ENCODE data around the gene SREBF2.

SREBF2 gene

DNA sequence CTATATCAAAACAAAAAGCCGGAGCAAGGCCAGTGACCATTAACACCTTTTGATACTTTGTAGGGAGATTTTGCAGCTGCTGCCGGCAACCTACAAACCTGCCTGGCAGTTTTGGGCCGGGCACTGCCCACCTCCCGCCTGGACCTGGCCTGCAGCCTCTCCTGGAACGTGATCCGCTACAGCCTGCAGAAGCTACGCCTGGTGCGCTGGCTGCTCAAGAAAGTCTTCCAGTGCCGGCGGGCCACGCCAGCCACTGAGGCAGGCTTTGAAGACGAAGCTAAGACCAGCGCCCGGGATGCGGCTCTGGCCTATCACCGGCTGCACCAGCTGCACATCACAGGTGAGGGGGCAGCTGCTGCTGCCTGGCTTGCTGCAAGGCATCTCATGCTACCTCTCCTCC, 47.7 kb downstream of the SREBF2 start:
- no peak for DNase-seq

GRCh38 chr22:41883400-41883799, 50.5 kb downstream of the SREBF2 start:
- DNase-seq, result no peak

GRCh38 chr22:41885116-41885515, 52.2 kb downstream of the SREBF2 start:
- no peak for DNase-seq

GRCh38 chr22:41885516-41885915, 52.6 kb downstream of the SREBF2 start:
- DNase-seq, result no peak

DNA sequence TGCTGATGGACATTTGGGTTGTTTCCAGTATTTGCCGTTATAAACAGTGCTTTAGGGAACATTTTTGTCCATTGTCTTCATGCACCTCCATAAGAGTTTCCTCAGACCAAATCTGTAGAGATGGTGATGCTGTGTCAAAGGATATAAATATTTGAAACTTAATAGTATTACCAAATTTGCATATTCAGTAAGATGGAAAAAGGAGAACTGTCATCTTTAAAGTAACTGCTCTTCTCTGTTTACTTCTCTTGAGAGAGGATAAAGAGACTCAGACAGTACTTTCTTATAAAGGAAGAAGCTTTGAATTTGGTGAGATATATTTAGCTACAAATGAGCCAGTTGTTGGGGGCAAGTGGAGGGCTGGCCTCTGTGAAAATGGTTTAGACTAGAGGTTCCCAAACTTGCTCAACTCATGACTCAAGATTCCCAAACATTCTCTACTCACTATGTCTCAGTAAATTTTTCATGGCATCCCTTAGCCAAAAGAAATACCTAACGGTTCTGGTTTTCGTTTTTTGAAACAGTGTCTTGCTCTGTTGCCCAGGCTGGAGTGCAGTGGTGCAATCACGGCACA, 55.8 kb downstream of the SREBF2 start:
- no peak for DNase-seq

DNA sequence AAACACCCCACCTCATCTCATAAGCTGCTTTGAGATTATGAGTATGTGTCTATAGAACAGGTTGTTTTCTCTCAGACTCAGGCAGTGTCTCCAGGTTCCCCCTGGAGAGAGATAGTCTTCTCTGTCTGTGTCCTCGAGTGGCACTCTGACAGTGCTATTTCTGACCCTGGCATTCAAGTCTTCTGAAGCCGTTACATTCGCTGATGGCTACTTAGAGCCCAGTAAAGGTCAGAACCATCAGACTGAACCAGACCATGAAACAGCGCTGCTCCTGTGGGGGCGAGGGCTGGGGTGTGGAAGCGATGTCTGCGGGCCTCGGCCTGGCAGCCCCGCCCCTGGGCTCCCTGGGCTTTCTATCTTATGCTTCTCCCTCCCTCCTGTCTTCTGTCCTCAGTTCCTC, 58.5 kb downstream of the SREBF2 start:
- no peak for DNase-seq

- no peak for DNase-seq
Measured at GRCh38 chr22:41892721-41893120, 59.8 kb downstream of the SREBF2 start.

- DNase-seq, result no peak
Measured at GRCh38 chr22:41893591-41894375, 60.9 kb downstream of the SREBF2 start.

- no peak for DNase-seq
Measured at GRCh38 chr22:41898645-41899044, 65.7 kb downstream of the SREBF2 start.

DNA sequence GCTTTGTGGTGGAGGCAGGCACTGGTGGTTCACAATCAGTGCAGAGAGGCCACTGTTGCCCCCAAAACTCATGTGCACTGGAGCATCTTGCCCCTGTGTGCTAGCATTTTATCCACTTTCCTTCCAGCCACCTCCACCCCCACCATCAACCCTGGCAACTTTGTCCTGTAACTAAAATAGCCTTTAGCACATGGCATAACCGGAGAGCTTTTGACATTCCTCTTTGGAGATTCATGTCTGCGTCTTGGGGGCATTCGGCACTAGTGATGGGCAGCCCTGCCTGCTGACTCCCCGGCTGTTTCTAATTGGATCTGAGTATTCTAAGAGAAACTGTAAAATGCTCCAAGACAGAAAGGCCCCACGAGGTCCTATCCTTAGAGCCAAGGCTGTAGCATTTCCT, 66.2 kb downstream of the SREBF2 start:
- no peak for DNase-seq

GRCh38 chr22:41899992-41900651, 67.2 kb downstream of the SREBF2 start:
- DNase-seq, result no peak

- no peak for DNase-seq
Measured at GRCh38 chr22:41900652-41901312, 67.9 kb downstream of the SREBF2 start.

- DNase-seq, result no peak
Measured at GRCh38 chr22:41902016-41902415, 69.1 kb downstream of the SREBF2 start.

- no peak for DNase-seq
Measured at GRCh38 chr22:41902932-41903421, 70.1 kb downstream of the SREBF2 start.

DNA sequence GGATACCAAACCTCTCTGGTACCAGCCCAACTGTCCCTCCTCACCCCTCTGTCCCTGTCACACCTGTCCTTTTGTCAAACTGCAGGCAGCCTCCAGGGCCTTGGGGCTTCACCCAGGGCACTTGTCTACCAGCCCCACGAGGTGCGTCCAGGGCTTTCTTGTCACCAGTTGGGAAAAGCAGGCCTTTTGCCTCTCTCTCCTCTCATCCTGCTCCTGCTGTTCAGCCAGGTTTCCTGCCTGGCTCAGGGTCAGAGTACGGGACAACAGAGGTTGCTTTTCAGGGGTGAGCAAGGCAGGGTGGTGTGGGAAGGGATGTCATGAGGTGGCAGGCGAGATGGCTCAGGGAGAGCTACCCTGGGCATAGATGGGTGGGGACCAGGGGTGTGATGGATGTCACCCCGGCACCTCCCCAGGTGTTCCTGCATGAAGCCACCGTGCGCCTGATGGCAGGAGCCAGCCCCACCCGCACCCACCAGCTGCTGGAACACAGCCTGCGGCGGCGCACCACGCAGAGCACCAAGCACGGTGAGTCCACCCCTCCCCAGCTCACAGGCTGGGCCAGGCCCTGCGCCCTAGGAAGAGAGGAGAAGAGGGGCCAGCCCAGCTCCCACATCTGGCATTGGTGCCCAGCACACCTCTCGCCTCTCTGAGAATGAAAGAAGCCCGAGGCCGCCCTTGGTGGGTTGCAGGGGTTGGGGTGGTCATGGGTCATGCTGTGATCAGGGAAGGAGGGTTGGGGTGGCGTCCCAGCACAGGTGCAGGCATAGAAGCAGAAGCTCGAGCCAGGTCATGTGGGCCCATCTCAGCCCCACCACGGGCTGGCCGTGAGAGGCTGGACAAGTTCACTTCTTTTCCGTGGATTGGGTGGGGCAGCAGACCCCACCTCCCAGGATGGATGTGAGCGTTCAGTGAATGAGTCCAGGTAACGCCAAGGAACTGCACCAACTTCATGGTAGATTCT, 71.8 kb downstream of the SREBF2 start:
- DNase-seq, result no peak

DNA sequence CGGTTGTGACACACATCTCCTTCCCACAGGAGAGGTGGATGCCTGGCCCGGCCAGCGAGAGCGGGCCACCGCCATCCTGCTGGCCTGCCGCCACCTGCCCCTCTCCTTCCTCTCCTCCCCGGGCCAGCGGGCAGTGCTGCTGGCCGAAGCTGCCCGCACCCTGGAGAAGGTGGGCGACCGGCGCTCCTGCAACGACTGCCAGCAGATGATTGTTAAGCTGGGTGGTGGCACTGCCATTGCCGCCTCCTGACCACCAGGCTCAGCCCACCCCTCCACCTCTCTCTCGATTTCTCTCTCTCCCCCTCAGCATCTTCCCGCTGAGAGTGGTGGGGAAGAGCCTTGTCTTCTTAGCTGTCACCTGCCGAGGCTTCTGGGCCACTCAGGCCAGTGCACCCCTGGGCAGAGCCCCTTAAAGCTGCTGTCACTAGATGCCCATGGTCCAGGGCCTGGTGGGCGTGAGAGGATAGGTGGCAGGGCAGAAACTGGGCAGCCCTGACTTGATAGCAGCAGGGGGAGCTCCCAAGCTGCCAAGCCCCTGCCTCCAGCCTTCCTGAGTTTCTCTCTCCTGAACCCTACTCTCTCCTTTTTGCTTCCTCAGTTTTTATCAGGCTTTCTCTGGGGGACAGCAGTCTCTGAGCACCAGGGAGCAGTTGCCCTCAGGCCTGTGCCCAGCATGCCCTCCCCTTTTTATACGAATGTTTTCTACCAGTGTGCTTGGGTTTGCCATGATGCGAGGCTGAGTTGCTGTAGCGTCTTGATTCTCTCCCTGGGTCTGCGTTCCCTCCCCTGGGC, 72.7 kb downstream of the SREBF2 start:
- DNase-seq, result no peak

DNA sequence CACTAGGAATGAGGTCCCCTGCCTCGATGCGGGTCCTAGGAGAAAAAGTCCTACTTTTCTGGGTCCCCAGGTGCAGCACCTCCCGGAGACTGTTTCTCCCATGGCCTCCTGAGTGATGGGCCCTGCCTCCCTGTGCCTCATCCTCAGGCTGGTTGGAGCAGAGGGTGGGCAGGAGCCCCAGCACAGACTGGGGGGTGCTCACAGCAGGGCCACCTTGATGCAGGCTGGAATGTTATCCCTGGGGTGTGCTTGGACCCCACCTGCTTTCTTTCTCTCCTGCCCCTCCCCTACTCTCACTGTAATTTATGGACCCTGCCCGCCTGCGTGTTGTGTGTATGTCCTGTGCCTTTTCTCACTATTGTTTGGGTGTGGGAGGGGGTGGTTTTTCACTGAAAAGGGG, 73.9 kb downstream of the SREBF2 start:
- DNase-seq, result no peak

GRCh38 chr22:41907436-41908401, 74.8 kb downstream of the SREBF2 start:
- DNase-seq, result no peak

- peak; percentile 23 for DNase-seq
Measured at GRCh38 chr22:41908411-41909309, 75.8 kb downstream of the SREBF2 start.

Measured in CD4-positive, alpha-beta T cell treated with Interleukin-17A for 4 hours (primary cell).